ENCODE results near the gene STK33.

DNA sequence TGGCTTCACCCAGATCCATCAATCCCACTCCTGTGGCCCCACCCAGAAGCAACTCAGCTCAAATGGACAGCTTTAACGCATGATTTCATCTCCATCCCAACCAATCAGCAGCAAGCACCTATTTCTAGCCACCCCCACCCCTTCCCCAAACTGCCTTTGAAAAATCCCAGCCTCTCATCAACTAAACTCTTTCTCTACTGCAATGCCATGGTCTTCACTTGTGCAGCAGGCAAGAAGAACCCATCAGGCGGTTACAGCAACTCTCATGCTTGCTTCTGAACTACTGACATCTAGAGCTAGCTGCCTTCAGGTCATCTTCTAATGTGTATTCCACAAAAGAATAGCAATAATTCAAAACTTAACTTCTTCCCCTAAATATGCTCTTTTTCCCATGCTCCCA lies 42.1 kb upstream of the STK33 start:
- TF ChIP-seq, protein P1, sequence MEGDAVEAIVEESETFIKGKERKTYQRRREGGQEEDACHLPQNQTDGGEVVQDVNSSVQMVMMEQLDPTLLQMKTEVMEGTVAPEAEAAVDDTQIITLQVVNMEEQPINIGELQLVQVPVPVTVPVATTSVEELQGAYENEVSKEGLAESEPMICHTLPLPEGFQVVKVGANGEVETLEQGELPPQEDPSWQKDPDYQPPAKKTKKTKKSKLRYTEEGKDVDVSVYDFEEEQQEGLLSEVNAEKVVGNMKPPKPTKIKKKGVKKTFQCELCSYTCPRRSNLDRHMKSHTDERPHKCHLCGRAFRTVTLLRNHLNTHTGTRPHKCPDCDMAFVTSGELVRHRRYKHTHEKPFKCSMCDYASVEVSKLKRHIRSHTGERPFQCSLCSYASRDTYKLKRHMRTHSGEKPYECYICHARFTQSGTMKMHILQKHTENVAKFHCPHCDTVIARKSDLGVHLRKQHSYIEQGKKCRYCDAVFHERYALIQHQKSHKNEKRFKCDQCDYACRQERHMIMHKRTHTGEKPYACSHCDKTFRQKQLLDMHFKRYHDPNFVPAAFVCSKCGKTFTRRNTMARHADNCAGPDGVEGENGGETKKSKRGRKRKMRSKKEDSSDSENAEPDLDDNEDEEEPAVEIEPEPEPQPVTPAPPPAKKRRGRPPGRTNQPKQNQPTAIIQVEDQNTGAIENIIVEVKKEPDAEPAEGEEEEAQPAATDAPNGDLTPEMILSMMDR (IDR thresholded peaks at IDR 0.05), result no peak
- TF ChIP-seq POLR2A (IDR thresholded peaks at IDR 0.05), result no peak

Measured in prostate gland (tissue), 2 donors.